AG09309 (cell line): ENCODE results near the gene IL17A.

ENCODE experiments used
- DNase-seq: peaks from one replicate; pipeline ENCODE4 v3.0.0-alpha.2; 2010; ENCODE audit warnings: low read depth
- H3K4me3 ChIP-seq: 2 replicates; pipeline ENCODE4 v1.5.1; 2011; ENCODE audit warnings: mild to moderate bottlenecking, low read depth, low read length, moderate library complexity; ENCODE audit not compliant: control insufficient read depth
- TF ChIP-seq, protein P1 (sequence below): IDR thresholded peaks from 2 replicates; pipeline ENCODE4 v1.5.1; 2011; ENCODE audit warnings: mild to moderate bottlenecking, low read depth, low read length, inconsistent platforms; ENCODE audit not compliant: insufficient read depth, control insufficient read depth; ENCODE audit errors: missing control alignments

IL17A gene

GRCh38 chr6:52186075-52186474, at the start of gene IL17A:
TSS of gene IL17A (plus strand) at chr6:52186375. CDS start at chr6:52186432, 57 bp downstream.
- H3K4me3 ChIP-seq, result no peak within 1 kb of the TSS
- TF ChIP-seq, protein P1, sequence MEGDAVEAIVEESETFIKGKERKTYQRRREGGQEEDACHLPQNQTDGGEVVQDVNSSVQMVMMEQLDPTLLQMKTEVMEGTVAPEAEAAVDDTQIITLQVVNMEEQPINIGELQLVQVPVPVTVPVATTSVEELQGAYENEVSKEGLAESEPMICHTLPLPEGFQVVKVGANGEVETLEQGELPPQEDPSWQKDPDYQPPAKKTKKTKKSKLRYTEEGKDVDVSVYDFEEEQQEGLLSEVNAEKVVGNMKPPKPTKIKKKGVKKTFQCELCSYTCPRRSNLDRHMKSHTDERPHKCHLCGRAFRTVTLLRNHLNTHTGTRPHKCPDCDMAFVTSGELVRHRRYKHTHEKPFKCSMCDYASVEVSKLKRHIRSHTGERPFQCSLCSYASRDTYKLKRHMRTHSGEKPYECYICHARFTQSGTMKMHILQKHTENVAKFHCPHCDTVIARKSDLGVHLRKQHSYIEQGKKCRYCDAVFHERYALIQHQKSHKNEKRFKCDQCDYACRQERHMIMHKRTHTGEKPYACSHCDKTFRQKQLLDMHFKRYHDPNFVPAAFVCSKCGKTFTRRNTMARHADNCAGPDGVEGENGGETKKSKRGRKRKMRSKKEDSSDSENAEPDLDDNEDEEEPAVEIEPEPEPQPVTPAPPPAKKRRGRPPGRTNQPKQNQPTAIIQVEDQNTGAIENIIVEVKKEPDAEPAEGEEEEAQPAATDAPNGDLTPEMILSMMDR, result no peak
- DNase-seq, result no peak

DNA sequence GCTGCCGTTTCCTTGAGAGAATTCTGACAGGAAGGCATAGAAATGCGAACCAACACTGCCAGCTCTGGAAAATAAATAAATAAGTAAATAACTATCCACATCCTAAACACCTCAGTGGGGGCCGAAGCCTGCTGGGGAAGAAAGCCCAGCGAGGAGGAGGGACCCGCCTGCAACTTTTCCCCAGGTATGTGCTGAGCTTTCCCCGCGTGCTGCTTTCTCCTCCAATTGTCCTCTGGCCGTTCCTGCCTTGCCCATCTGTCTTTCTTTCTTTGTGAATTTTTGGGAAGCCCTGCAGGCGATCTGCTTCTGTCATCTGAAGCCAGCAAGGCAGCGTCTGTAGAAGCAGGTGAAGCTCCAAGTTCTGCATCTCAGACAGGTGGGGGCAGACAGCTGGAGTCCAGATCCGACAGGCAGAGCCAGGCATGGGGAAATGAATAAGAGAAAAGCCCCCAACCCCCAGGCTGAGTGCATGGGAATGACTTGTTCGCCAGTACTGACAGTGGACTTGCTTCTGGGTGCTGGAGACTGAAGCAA, 49.2 kb upstream of the IL17A start:
- no peak for DNase-seq
- H3K4me3 ChIP-seq, result no peak overlapping the region
- TF ChIP-seq, protein P1, result no peak

- no peak for DNase-seq
- no peak overlapping the region for H3K4me3 ChIP-seq
- TF ChIP-seq, protein P1, result no peak
These were observed 47.9 kb upstream of the IL17A start for GRCh38 chr6:52138284-52138683.

- no peak for DNase-seq
- TF ChIP-seq, protein P1, result no peak
- H3K4me3 ChIP-seq, result no peak overlapping the region
These were observed 46.0 kb upstream of the IL17A start for GRCh38 chr6:52139985-52140680.

DNA sequence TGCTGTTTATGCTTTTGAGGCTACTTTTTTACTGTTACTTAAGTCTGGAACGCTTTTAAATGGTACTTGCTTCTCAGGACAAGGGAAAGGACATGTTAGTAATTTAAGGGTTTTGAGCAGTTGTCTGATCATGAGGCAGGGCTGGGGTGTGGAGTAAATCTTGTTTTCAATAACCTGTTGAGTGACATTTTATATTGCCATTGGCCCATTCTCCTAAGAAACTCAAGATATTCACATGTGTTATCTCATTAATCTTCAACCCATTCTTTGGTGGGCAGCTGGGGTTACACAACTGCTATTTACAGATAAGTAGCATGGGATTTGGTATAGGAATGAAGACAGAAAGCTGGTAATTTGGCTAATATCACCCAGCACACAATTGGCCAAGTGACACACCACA, 44.6 kb upstream of the IL17A start:
- DNase-seq, result no peak
- TF ChIP-seq, protein P1, result no peak
- H3K4me3 ChIP-seq, result no peak overlapping the region

GRCh38 chr6:52142556-52142955, 43.6 kb upstream of the IL17A start:
- TF ChIP-seq, protein P1, result no peak
- no peak overlapping the region for H3K4me3 ChIP-seq
- DNase-seq, result no peak
